Right lobe of liver (tissue), 6 donors: Measurements from ENCODE around the gene PPP6R3. TPM values are rescaled to one million over a fixed set of nuclear protein-coding genes. Genes with fewer than 3 reads are reported as not detected.

ENCODE experiments used
- ATAC-seq, 4 donors: fragments of 200-7000 bp; cut with Tn5 transposase; one replicate each; pipeline ENCODE4 v1.9.1; 2020; ENCODE audit warnings: mild to moderate bottlenecking in 4 of 4, moderate library complexity in 4 of 4
- DNase-seq, 3 donors: peaks; one replicate each; pipeline ENCODE4 v3.0.0-alpha.2; 2020
- H3K27ac ChIP-seq, 3 donors: fragments of 200-600 bp; one replicate each; pipeline ENCODE4 v1.8.0; 2022
- H3K27me3 ChIP-seq, 2 donors: fragments of 200-600 bp; one replicate each; pipeline ENCODE4 v1.8.0; 2022
- H3K36me3 ChIP-seq, 4 donors: fragments of 200-600 bp; sonication (generic) in 1 of 4; one replicate each; pipeline versions ENCODE4 v1.5.1 to v1.8.0; 2017 to 2022; ENCODE audit warnings: control low read depth in 1 of 4
- H3K4me1 ChIP-seq, 4 donors: fragments of 200-600 bp; sonication (generic) in 1 of 4; one replicate each; pipeline versions ENCODE4 v1.5.1 to v1.8.0; 2017 to 2022; ENCODE audit warnings: control low read depth in 1 of 4
- H3K4me3 ChIP-seq, 3 donors: fragments of 200-600 bp; one replicate each; pipeline ENCODE4 v1.8.0; 2022
- H3K9me3 ChIP-seq, 4 donors: fragments of 200-600 bp; sonication (generic) in 1 of 4; one replicate each; pipeline versions ENCODE4 v1.5.1 to v1.8.0; 2017 to 2022; ENCODE audit warnings: control low read depth in 1 of 4
- POLR2A ChIP-seq: fragments of 450-650 bp; IDR thresholded peaks from one replicate; pipeline ENCODE4 v1.6.1; 2017; ENCODE audit warnings: antibody characterized with exemption, mild to moderate bottlenecking
- WGBS: methylation state at CpG from one replicate; pipeline ENCODE4 v1.1.6; 2018; ENCODE audit warnings: low coverage, low lambda C conversion rate; ENCODE audit not compliant: insufficient coverage; ENCODE audit errors: missing lambda C conversion rate; 5-methylcytosine and 5-hydroxymethylcytosine counted together
- intact Hi-C, 2 donors: fragments of 100-400 bp; cut with DNase I; formaldehyde crosslinking; loops; one replicate each; pipeline versions ENCODE4 v1.11.2 to v1.14.1; 2022
- total RNA-seq, 6 experiments: library from RNA; depleted of rRNA in 2 of 6; stranded (reverse); fragments of >200 nt in 2 of 6; fragmentation: NEBNext Ultra II Directional in 3 of 6; extraction: Animal tissue kit (Norgen Biotek cat#: 25700) in 3 of 6; gene quantifications; one replicate each; pipeline versions ENCODE4 v1.1.0 to v1.2.4, GENCODE V29; 2016 to 2023
- TF ChIP-seq, protein P1 (sequence below), 4 donors: fragments of 200-600 bp in 3 of 4; fragments of 450-650 bp in 1 of 4; IDR thresholded peaks; one replicate each; pipeline versions ENCODE4 v1.5.1 to v1.8.0; 2016 to 2022; ENCODE audit warnings: antibody characterized with exemption in 4 of 4, mild to moderate bottlenecking in 2 of 4
- donor health status: DM: no; HTN: yes; CAD: no.
- donor health status: DM: no; HTN: no; CAD: no.
- donor health status: DM: no; HTN: no; CAD: no.
- donor health status: DM: no; HTN: yes; CAD: no.
- donor health status: DM: no; HTN: yes; CAD: no.

PPP6R3 gene
- total RNA-seq, 6 experiments from 2014 or later, result 35.8 to 48.3 (median 39.2) TPM

DNA sequence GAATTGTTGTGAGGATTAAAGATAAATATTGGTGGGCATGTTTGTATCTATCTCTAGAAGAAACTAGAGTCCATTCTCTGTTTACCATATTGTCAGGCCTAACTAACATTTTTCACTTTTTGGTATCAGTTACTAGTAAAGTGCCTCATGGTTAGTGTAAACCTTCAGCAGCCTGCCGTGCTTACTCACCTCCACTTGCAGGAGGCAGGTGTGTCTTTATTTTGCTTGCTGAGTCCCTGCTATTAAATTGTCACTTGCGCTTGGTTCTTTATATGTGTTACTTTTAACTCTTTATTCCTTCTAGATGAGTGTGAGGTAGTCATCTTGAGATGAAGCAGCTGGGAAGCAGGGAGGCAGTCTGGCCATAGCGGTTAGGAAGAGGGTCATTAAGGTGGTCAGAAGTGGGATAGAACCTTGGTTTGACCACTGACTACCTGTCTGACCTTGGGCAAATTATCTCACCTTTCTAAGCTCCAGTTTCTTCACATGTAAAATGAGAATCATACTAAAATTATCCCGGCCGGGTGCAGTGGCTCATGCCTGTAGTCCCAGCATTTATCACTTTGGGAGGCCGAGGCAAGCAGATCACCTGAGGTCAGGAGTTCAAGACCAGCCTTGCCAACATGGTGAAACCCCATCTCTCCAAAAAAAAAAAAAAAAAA is 21.2 kb downstream of the PPP6R3 start:
- DNase-seq (no peak), ATAC-seq (no peak)
- Histone ChIP-seq H3K4me1 (peaks cover 0 to 28% (median 13%) of the 10 kb centered on the region in 4 donors), H3K4me3 (no peak overlapping the region), H3K27me3 (no peaks in the 10 kb centered on the region), H3K9me3 (no peaks in the 10 kb centered on the region), H3K36me3 (no peaks in the 10 kb centered on the region), H3K27ac (no peak overlapping the region)
- TF ChIP-seq POLR2A, result no peak
- TF ChIP-seq, protein P1, sequence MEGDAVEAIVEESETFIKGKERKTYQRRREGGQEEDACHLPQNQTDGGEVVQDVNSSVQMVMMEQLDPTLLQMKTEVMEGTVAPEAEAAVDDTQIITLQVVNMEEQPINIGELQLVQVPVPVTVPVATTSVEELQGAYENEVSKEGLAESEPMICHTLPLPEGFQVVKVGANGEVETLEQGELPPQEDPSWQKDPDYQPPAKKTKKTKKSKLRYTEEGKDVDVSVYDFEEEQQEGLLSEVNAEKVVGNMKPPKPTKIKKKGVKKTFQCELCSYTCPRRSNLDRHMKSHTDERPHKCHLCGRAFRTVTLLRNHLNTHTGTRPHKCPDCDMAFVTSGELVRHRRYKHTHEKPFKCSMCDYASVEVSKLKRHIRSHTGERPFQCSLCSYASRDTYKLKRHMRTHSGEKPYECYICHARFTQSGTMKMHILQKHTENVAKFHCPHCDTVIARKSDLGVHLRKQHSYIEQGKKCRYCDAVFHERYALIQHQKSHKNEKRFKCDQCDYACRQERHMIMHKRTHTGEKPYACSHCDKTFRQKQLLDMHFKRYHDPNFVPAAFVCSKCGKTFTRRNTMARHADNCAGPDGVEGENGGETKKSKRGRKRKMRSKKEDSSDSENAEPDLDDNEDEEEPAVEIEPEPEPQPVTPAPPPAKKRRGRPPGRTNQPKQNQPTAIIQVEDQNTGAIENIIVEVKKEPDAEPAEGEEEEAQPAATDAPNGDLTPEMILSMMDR (IDR thresholded peaks at IDR 0.05), result no peak
- 89% methylated on average over 5 of the region's 6 CpGs for WGBS
- intact Hi-C loops, result no loop called here

DNA sequence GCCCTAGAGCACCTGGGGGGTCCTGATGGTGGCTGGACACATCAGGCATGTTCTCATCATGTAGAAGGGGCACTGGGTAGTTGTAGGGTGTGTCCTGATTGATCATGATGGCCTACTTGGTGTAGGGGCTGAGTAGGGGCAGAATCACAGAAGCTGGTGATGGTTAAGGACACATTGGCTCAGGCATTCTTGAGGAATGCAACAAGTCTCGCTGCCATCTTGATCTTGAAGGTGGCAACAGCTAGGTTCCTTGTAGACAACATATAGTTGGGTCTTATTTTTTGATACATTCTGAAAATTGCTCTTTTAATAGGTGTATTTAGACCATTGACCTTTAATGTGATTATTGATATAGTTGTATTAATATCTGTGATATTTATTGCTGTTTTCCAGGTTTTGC is 28.1 kb downstream of the PPP6R3 start:
- H3K27me3 ChIP-seq, result no peaks in the 10 kb centered on the region
- H3K4me1 ChIP-seq, result peaks cover 0 to 6% (median 0%) of the 10 kb centered on the region in 4 donors
- H3K27ac ChIP-seq, result no peak overlapping the region
- intact Hi-C loops, result no loop called here
- no peak for TF ChIP-seq POLR2A
- TF ChIP-seq, protein P1 (IDR thresholded peaks at IDR 0.05), result no peak
- no peak overlapping the region for H3K4me3 ChIP-seq
- ATAC-seq (no peak), DNase-seq (no peak)
- no peaks in the 10 kb centered on the region for H3K9me3 ChIP-seq
- WGBS, result no CpG with 5 or more reads among the region's 1 CpG
- no peaks in the 10 kb centered on the region for H3K36me3 ChIP-seq

DNA sequence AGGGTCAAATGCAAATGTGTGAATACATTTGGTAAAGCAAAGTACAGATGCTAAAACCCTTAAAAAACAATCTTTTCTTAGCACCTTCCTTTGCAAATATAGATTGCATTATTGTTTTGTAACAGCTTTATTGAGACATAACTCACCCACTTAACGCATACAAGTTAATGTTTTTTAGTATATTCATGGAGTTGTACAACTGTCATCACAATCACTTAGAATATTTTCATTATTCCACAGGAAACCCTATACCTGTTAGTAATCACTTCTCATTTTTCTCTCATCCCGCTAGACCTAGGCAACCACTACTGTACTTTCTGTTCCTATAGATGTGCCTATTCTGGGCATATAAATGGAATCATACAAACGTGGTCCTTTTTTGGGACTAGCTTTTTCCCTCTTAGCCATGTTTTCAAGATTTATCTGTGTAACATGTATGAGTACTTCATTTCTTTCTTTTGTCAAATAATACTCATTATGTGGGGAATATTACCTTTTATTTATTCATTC is 34.7 kb downstream of the PPP6R3 start:
- H3K36me3 ChIP-seq, result no peaks in the 10 kb centered on the region
- ATAC-seq (no peak), DNase-seq (no peak)
- H3K27ac ChIP-seq, result no peak overlapping the region
- H3K4me3 ChIP-seq, result no peak overlapping the region
- no peaks in the 10 kb centered on the region for H3K9me3 ChIP-seq
- intact Hi-C loops, result no loop called here
- H3K27me3 ChIP-seq, result no peaks in the 10 kb centered on the region
- WGBS, result 43% methylated on average over 3 of the region's 3 CpGs
- TF ChIP-seq, protein P1 (IDR thresholded peaks at IDR 0.05), result no peak
- no peak for TF ChIP-seq POLR2A
- peaks cover 0 to 30% (median 7%) of the 10 kb centered on the region in 4 donors for H3K4me1 ChIP-seq

DNA sequence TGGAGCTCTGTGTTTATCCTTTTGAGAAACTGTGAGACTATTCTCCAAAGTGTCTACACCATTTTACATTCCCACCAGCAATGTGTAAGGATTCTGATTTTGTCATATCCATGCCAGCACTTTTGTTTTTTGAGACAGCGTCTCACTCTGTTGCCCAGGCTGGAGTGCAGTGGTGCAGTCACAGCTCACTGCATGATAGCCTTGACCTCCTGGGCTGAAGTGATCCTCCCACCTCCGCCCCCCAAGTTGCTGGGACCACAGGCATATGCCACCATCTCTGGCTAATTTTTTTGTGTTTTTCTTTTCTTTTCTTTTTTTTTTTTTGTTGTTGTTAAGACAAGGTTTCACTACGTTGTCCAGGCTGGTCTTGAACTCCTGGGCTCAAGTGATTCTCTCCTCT is 35.3 kb downstream of the PPP6R3 start:
- WGBS, result 79% methylated on average over 3 of the region's 3 CpGs
- Histone ChIP-seq H3K27me3 (no peaks in the 10 kb centered on the region), H3K4me1 (peaks cover 0 to 34% (median 7%) of the 10 kb centered on the region in 4 donors), H3K9me3 (no peaks in the 10 kb centered on the region), H3K27ac (no peak overlapping the region), H3K4me3 (no peak overlapping the region), H3K36me3 (no peaks in the 10 kb centered on the region)
- ATAC-seq (no peak), DNase-seq (no peak)
- intact Hi-C loops, result no loop called here
- no peak for TF ChIP-seq POLR2A
- TF ChIP-seq, protein P1 (IDR thresholded peaks at IDR 0.05), result no peak
